Panc1 (cell line): ENCODE data around the gene ABTB2. TPM values are rescaled to one million over a fixed set of nuclear protein-coding genes. Genes with fewer than 3 reads are reported as not detected.

Experiments used
- ATAC-seq: fragments of 200-7000 bp; cut with Tn5 transposase; 2 replicates; pipeline ENCODE4 v1.9.1; 2020; ENCODE audit warnings: mild to moderate bottlenecking, moderate library complexity
- BruUV-seq: library from RNA; stranded (reverse); fragments of 400-500 nt; replicated peaks from 2 replicates; lab custom pipeline; 2021; lab: Mats Ljungman, UMichigan
- CTCF ChIA-PET: fragments of 300-600 bp; sonication (Branson Sonifier 250); formaldehyde crosslinking; loops from one replicate; lab custom pipeline; 2022; ENCODE audit warnings: antibody characterized with exemption; lab: Charles Lee
- POLR2A ChIA-PET: fragments of 300-600 bp; sonication (Branson Sonifier 250); formaldehyde crosslinking; loops from one replicate; lab custom pipeline; 2022; ENCODE audit warnings: antibody characterized with exemption; lab: Charles Lee
- DNase-seq: peaks from one replicate; pipeline ENCODE4 v3.0.0-alpha.2; 2010; ENCODE audit warnings: low read depth, low spot score
- H3K27ac ChIP-seq: 2 replicates; pipeline ENCODE4 v1.5.1; 2011; ENCODE audit warnings: mild to moderate bottlenecking, low read length, inconsistent platforms
- H3K27me3 ChIP-seq: fragments of 200-500 bp; sonication (Bioruptor generic); 2 replicates; pipeline ENCODE4 v1.6.0; 2014; ENCODE audit warnings: low read length, inconsistent platforms; ENCODE audit not compliant: control insufficient read depth, insufficient read depth
- H3K36me3 ChIP-seq: fragments of 200-500 bp; sonication (Bioruptor generic); 2 replicates; pipeline ENCODE4 v1.5.1; 2014; ENCODE audit warnings: inconsistent platforms, mild to moderate bottlenecking, low read length, moderate library complexity; ENCODE audit not compliant: control insufficient read depth, insufficient read depth
- H3K4me1 ChIP-seq: 2 replicates; pipeline ENCODE4 v1.5.1; 2011; ENCODE audit warnings: inconsistent platforms, mild to moderate bottlenecking, low read length, moderate library complexity; ENCODE audit not compliant: control insufficient read depth, insufficient read depth
- H3K4me3 ChIP-seq, 2 experiments: 2 replicates each; pipeline ENCODE4 v1.5.1; 2011 to 2012; ENCODE audit warnings: low read depth in 2 of 2, low read length in 2 of 2, mild to moderate bottlenecking in 2 of 2, inconsistent platforms in 1 of 2, moderate library complexity in 1 of 2
- H3K9me3 ChIP-seq: fragments of 200-500 bp; sonication (Bioruptor generic); 2 replicates; pipeline ENCODE4 v1.5.1; 2014; ENCODE audit warnings: low read depth, mild to moderate bottlenecking, inconsistent platforms, low read length, moderate library complexity; ENCODE audit not compliant: control insufficient read depth, insufficient read depth
- CTCF ChIP-seq: fragments of 450-650 bp; IDR thresholded peaks from 2 replicates; pipeline ENCODE4 v1.5.1; 2017; ENCODE audit warnings: mild to moderate bottlenecking
- POLR2AphosphoS5 ChIP-seq: IDR thresholded peaks from 2 replicates; pipeline ENCODE4 v1.6.1; 2012; ENCODE audit warnings: mild to moderate bottlenecking, low read depth, low read length, moderate library complexity
- SIN3A ChIP-seq: IDR thresholded peaks from 2 replicates; pipeline ENCODE4 v1.6.1; 2012; ENCODE audit warnings: low read depth, mild to moderate bottlenecking, low read length, moderate library complexity, borderline replicate concordance; ENCODE audit not compliant: insufficient read depth
- TCF7L2 ChIP-seq: IDR thresholded peaks from 2 replicates; pipeline ENCODE4 v1.6.1; 2011; ENCODE audit warnings: mild to moderate bottlenecking, low read depth, low read length, inconsistent platforms
- in situ Hi-C: cut with HindIII; loops from 2 replicates; pipeline ENCODE4 v1.10.0; 2016; ENCODE audit warnings: low sequenced_read_pairs, low pct_unique_long_range_greater_than_20kb
- intact Hi-C: fragments of 100-400 bp; cut with micrococcal nuclease; formaldehyde crosslinking; loops from one replicate; pipeline ENCODE4 v1.10.0; 2022; ENCODE audit not compliant: unreplicated experiment
- total RNA-seq: library from RNA; stranded (reverse); gene quantifications from one replicate; pipeline ENCODE4 v1.2.1, GENCODE V29; 2021; ENCODE audit not compliant: unreplicated experiment
- TF ChIP-seq, protein P1 (sequence below), 2 experiments: IDR thresholded peaks; 2 replicates each; pipeline ENCODE4 v1.6.1; 2011 to 2012; ENCODE audit warnings: low read depth in 2 of 2, control low read depth in 1 of 2, low read length in 1 of 2, mild to moderate bottlenecking in 1 of 2, moderate library complexity in 1 of 2; ENCODE audit not compliant: insufficient read depth in 1 of 2

Gene ABTB2
- total RNA-seq, 1 experiment from 2014 or later = 22.7 TPM

DNA sequence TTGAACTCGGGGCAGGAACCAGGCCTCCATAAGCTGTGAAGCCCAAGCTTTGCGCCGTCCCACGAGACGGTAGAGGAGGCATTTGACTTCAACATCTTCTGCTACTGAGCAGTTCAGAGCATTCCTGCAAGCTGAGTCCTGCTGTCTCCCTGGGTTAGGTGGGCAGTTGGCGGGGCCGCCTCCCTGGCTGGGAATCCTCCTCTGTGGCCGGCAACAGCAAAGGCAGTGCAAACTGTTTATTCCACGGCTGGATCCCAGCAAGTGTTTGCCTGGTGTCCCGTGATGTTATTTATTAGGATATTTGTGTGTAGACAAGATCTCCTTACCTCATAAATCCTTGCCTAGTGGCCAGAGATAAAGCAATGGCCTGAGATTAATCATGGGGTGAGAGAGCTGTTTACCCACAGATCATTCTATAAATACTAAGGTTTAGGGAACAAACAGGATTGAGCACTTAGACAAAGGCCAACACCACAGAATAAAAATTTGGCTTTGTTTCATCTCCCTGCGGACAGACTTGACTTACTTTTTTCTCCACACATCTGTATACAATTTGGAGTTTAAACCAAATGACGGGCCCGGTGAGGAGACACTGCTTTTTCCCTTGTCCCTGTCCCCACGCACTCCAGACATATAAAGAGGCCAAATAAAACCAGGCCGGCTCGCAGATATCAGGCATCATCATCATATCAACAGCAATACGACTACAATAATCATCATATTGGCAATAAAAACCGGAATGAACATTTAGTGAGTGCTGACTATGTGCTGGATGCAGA, 189.0 kb downstream of the ABTB2 start:
- in situ Hi-C loops (no loop called here), intact Hi-C loops (no loop called here)
- no peak for DNase-seq
- Histone ChIP-seq H3K27ac (no peak overlapping the region), H3K4me1 (peaks cover 4% of the 10 kb centered on the region; the same call in 1 of the 2 replicates), H3K9me3 (no peaks in the 10 kb centered on the region), H3K27me3 (no peaks in the 10 kb centered on the region), H3K36me3 (no peaks in the 10 kb centered on the region; the same call in 1 of the 2 replicates), H3K4me3 (no peak overlapping the region)
- CTCF ChIA-PET = no interaction called here
- no TSS peak for BruUV-seq
- TF ChIP-seq TCF7L2 (no peak), POLR2AphosphoS5 (no peak), SIN3A (no peak), CTCF (no peak)
- TF ChIP-seq, protein P1, sequence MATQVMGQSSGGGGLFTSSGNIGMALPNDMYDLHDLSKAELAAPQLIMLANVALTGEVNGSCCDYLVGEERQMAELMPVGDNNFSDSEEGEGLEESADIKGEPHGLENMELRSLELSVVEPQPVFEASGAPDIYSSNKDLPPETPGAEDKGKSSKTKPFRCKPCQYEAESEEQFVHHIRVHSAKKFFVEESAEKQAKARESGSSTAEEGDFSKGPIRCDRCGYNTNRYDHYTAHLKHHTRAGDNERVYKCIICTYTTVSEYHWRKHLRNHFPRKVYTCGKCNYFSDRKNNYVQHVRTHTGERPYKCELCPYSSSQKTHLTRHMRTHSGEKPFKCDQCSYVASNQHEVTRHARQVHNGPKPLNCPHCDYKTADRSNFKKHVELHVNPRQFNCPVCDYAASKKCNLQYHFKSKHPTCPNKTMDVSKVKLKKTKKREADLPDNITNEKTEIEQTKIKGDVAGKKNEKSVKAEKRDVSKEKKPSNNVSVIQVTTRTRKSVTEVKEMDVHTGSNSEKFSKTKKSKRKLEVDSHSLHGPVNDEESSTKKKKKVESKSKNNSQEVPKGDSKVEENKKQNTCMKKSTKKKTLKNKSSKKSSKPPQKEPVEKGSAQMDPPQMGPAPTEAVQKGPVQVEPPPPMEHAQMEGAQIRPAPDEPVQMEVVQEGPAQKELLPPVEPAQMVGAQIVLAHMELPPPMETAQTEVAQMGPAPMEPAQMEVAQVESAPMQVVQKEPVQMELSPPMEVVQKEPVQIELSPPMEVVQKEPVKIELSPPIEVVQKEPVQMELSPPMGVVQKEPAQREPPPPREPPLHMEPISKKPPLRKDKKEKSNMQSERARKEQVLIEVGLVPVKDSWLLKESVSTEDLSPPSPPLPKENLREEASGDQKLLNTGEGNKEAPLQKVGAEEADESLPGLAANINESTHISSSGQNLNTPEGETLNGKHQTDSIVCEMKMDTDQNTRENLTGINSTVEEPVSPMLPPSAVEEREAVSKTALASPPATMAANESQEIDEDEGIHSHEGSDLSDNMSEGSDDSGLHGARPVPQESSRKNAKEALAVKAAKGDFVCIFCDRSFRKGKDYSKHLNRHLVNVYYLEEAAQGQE (IDR thresholded peaks at IDR 0.05; ENCODE audit: insufficient read depth in 1 of 2, low read depth in 2 of 2, low read length in 1 of 2) = no peak
- POLR2A ChIA-PET = interaction anchor here (0.8 kb wide), 1 partner anchor 79 kb away, joined by 3 read pairs; no protein-coding TSS in a partner anchor
- ATAC-seq = no peak

- intact Hi-C loops = no loop called here
- no peak for DNase-seq
- H3K36me3 ChIP-seq = no peaks in the 10 kb centered on the region; the same call in 1 of the 2 replicates
- ChIA-PET CTCF (interaction anchor here (0.6 kb wide), 1 partner anchor 188 kb away, joined by 3 read pairs; no protein-coding TSS in a partner anchor), POLR2A (interaction anchor here (0.8 kb wide), 1 partner anchor 80 kb away, joined by 3 read pairs; no protein-coding TSS in a partner anchor)
- H3K4me3 ChIP-seq = no peak overlapping the region
- H3K4me1 ChIP-seq = peaks cover 4% of the 10 kb centered on the region; the same call in 1 of the 2 replicates
- in situ Hi-C loops = no loop called here
- H3K27me3 ChIP-seq = no peaks in the 10 kb centered on the region
- no peak overlapping the region for H3K27ac ChIP-seq
- no TSS peak for BruUV-seq
- TF ChIP-seq CTCF (no peak), POLR2AphosphoS5 (no peak), SIN3A (no peak), TCF7L2 (no peak)
- TF ChIP-seq, protein P1 (IDR thresholded peaks at IDR 0.05; ENCODE audit: insufficient read depth in 1 of 2, low read depth in 2 of 2, low read length in 1 of 2) = no peak
- no peak for ATAC-seq
- H3K9me3 ChIP-seq = no peaks in the 10 kb centered on the region
These were observed 189.8 kb downstream of the ABTB2 start for GRCh38 chr11:34167961-34168360.
